GM19395 (cell line): ENCODE data around the gene CNOT1.
"Not testable (repeated sequence)": the region's sequence is repeated elsewhere in the genome, so short reads cannot be mapped to it uniquely, and the experiment has no call there.

Experiments used
- ATAC-seq: cut with Tn5 transposase; IDR thresholded peaks from one replicate; pipeline ENCODE4 v1.9.1; 2021; ENCODE audit warnings: mild to moderate bottlenecking, moderate library complexity; ENCODE audit not compliant: unreplicated experiment

Gene CNOT1

GRCh38 chr16:58582971-58583765 is 46.5 kb downstream of the CNOT1 start:
- no peak for ATAC-seq

- ATAC-seq: no peak
Observed at GRCh38 chr16:58582133-58582532, 47.5 kb downstream of the CNOT1 start.

- no peak for ATAC-seq
Observed at GRCh38 chr16:58579587-58579986, 50.0 kb downstream of the CNOT1 start.

- no peak for ATAC-seq
Observed at GRCh38 chr16:58578642-58579041, 51.0 kb downstream of the CNOT1 start.

- ATAC-seq: no peak
Observed at GRCh38 chr16:58577141-58577540, 52.5 kb downstream of the CNOT1 start.

GRCh38 chr16:58574895-58575294 is 54.7 kb downstream of the CNOT1 start:
- ATAC-seq: no peak

GRCh38 chr16:58565697-58566096 is 63.9 kb downstream of the CNOT1 start:
- ATAC-seq: not testable (repeated sequence)

GRCh38 chr16:58563775-58564174 is 65.9 kb downstream of the CNOT1 start:
- ATAC-seq: no peak

- no peak for ATAC-seq
Observed at GRCh38 chr16:58563235-58563634, 66.4 kb downstream of the CNOT1 start.

- ATAC-seq: no peak
Observed at GRCh38 chr16:58556678-58557077, 72.9 kb downstream of the CNOT1 start.

GRCh38 chr16:58551496-58551895 is 78.1 kb downstream of the CNOT1 start:
- ATAC-seq: no peak

- no peak for ATAC-seq
Observed at GRCh38 chr16:58548378-58548777, 81.2 kb downstream of the CNOT1 start.

GRCh38 chr16:58543685-58544084 is 85.9 kb downstream of the CNOT1 start:
- no peak for ATAC-seq

GRCh38 chr16:58542291-58542690 is 87.3 kb downstream of the CNOT1 start:
- no peak for ATAC-seq

- ATAC-seq: no peak
Observed at GRCh38 chr16:58541711-58542110, 87.9 kb downstream of the CNOT1 start.

GRCh38 chr16:58537124-58537906 is 92.3 kb downstream of the CNOT1 start:
- no peak for ATAC-seq

- ATAC-seq: no peak
Observed at GRCh38 chr16:58536278-58536677, 93.3 kb downstream of the CNOT1 start.

GRCh38 chr16:58535100-58535499 is 94.5 kb downstream of the CNOT1 start:
- no peak for ATAC-seq

GRCh38 chr16:58533751-58534470 is 95.7 kb downstream of the CNOT1 start:
- no peak for ATAC-seq

- no peak for ATAC-seq
Observed at GRCh38 chr16:58532414-58532813, 97.2 kb downstream of the CNOT1 start.

- no peak for ATAC-seq
Observed at GRCh38 chr16:58530179-58530578, 99.4 kb downstream of the CNOT1 start.

- ATAC-seq: no peak
Observed at GRCh38 chr16:58519707-58520106, 109.9 kb downstream of the CNOT1 start.
